GM23248 (cell line): Measurements from ENCODE around the gene SOX6.

Source experiments
- EZH2 ChIP-seq: fragments of 200-600 bp; sonication (generic); IDR thresholded peaks from 2 replicates; pipeline ENCODE4 v1.6.1; 2018; ENCODE audit warnings: antibody characterized with exemption, mild to moderate bottlenecking; ENCODE audit not compliant: insufficient read depth, poor library complexity, severe bottlenecking
- EZH2phosphoT487 ChIP-seq: fragments of 200-600 bp; sonication (generic); IDR thresholded peaks from 2 replicates; pipeline ENCODE4 v1.6.1; 2018; ENCODE audit warnings: antibody characterized with exemption, moderate library complexity, mild to moderate bottlenecking, low read depth; ENCODE audit not compliant: insufficient read depth

DNA sequence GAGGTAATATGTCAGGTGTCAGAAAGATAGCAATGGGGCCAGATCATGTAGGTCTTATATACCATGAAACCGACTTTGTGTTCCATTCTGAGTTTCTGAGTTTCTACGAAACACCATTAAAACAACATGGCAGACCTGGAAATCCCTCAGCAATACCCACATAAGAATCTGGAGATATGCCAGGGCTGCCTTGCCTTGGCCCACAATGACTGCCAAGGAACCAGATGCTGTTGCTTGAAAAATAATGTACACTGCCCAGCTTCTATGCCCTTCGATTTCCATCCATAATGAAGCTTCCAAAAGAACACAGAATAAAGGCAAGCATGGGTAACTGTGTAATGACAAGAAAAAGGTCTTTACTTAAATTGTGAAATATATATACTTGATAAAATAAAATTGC is 277.4 kb downstream of the SOX6 start:
- TF ChIP-seq EZH2phosphoT487 (no peak), EZH2 (no peak)
